C4-2B (cell line): ENCODE data around the gene NFATC4.
"Not testable (repeated sequence)": the region's sequence is repeated elsewhere in the genome, so short reads cannot be mapped to it uniquely, and the experiment has no call there.

ENCODE experiments used
- CTCF ChIP-seq: fragments of 450-650 bp; conservative IDR thresholded peaks from 2 replicates; pipeline ENCODE4 v1.5.1; 2017; ENCODE audit warnings: mild to moderate bottlenecking
- ZFX ChIP-seq: fragments of 450-650 bp; IDR thresholded peaks from 2 replicates; pipeline ENCODE4 v1.6.1; 2017

- TF ChIP-seq CTCF, ZFX: not testable (repeated sequence)
Observed at GRCh38 chr14:24354482-24354825, 13.5 kb upstream of the NFATC4 start.
